OCI-LY3 (cell line): ENCODE measurements around the gene JARID2.

Experiments
- H2AFZ ChIP-seq: fragments of 200-600, 300-600 bp; shearing (Covaris generic); 2 replicates; pipeline ENCODE4 v1.6.0; 2014; ENCODE audit warnings: antibody characterized with exemption, low read depth, low read length
- H3K27ac ChIP-seq: fragments of 200-600, 300-600 bp; sonication (generic); 2 replicates; pipeline ENCODE4 v1.5.1; 2014; ENCODE audit warnings: mild to moderate bottlenecking, low read length, moderate library complexity, mixed read lengths
- H3K27me3 ChIP-seq: fragments of 200-600, 300-600 bp; sonication (generic); 2 replicates; pipeline ENCODE4 v1.6.1; 2014; ENCODE audit warnings: low read depth, low read length, mixed read lengths
- H3K36me3 ChIP-seq: fragments of 200-600, 300-600 bp; sonication (generic); replicated peaks from 2 replicates; pipeline ENCODE3; 2014; ENCODE audit warnings: low read depth, low read length, mixed read lengths
- H3K4me1 ChIP-seq: fragments of 300-600, 200-600 bp; sonication (generic); 2 replicates; pipeline ENCODE4 v1.6.1; 2014; ENCODE audit warnings: low read length, mixed read lengths
- H3K4me2 ChIP-seq: fragments of 200-600, 300-600 bp; sonication (generic); 2 replicates; pipeline ENCODE4 v1.6.1; 2014; ENCODE audit warnings: low read length, mixed read lengths
- H3K4me3 ChIP-seq: fragments of 300-600, 200-600 bp; sonication (generic); 2 replicates; pipeline ENCODE4 v1.5.1; 2014; ENCODE audit warnings: antibody characterized with exemption, mild to moderate bottlenecking, low read length, moderate library complexity
- H3K79me2 ChIP-seq: fragments of 300-600, 200-600 bp; shearing (Covaris generic); 2 replicates; pipeline ENCODE4 v1.6.1; 2014; ENCODE audit warnings: mild to moderate bottlenecking, low read length, mixed read lengths
- H3K9ac ChIP-seq: fragments of 300-600, 200-600 bp; shearing (Covaris generic); 2 replicates; pipeline ENCODE4 v1.6.0; 2014; ENCODE audit warnings: mild to moderate bottlenecking, low read length, moderate library complexity
- H3K9me3 ChIP-seq: fragments of 200-600, 300-600 bp; shearing (Covaris generic); 2 replicates; pipeline ENCODE4 v1.6.1; 2014; ENCODE audit warnings: low read length, mixed read lengths; ENCODE audit not compliant: insufficient read depth
- H4K20me1 ChIP-seq: fragments of 200-600, 300-600 bp; sonication (generic); 2 replicates; pipeline ENCODE4 v1.6.1; 2016; ENCODE audit warnings: low read length, mixed read lengths; ENCODE audit not compliant: insufficient read depth
- EZH2phosphoT487 ChIP-seq: fragments of 200-600 bp; shearing (Covaris generic); IDR thresholded peaks from 2 replicates; pipeline ENCODE4 v1.6.1; 2018; ENCODE audit warnings: antibody characterized with exemption, mixed run types, low read depth
- TF ChIP-seq, protein P1 (sequence below): fragments of 200-600, 300-600 bp; sonication (generic); IDR thresholded peaks from 2 replicates; pipeline ENCODE4 v1.5.1; 2014; ENCODE audit warnings: antibody characterized with exemption, low read length, low read depth

JARID2 gene

DNA sequence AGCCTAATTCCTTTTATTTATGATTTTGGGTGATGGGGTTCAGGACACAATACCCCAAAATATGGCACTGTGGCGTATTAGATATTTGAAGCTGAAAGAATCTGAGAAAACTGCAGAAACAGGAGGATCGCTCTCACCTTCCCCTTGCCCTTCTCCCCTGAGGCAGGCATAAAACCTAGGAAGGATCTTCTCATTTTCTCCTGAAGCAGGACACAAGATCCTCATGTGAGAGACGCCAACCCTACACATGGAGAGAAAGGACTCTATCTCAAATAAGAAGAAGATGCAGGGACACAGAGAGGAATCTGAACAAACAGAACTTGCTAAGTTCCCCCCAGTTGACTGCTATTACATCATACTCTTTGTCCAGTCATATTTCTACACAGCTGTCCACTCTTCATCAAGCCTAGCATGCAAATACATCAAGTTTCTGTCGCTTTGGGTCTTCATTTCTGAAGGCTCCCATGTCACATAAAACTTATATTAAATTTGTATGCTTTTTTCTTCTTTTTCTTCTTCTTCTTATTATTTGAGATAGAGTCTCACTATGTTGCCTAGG, 307.9 kb downstream of the JARID2 start:
- Histone ChIP-seq H3K9me3 (no peaks in the 10 kb centered on the region), H2AFZ (no peak overlapping the region), H3K27me3 (no peaks in the 10 kb centered on the region), H3K27ac (no peak overlapping the region), H3K4me3 (no peak overlapping the region), H3K79me2 (no peaks in the 10 kb centered on the region), H3K36me3 (no peaks in the 10 kb centered on the region), H4K20me1 (no peaks in the 10 kb centered on the region), H3K4me2 (no peak overlapping the region), H3K9ac (no peak overlapping the region), H3K4me1 (peaks cover 6% of the 10 kb centered on the region)
- TF ChIP-seq, protein P1, sequence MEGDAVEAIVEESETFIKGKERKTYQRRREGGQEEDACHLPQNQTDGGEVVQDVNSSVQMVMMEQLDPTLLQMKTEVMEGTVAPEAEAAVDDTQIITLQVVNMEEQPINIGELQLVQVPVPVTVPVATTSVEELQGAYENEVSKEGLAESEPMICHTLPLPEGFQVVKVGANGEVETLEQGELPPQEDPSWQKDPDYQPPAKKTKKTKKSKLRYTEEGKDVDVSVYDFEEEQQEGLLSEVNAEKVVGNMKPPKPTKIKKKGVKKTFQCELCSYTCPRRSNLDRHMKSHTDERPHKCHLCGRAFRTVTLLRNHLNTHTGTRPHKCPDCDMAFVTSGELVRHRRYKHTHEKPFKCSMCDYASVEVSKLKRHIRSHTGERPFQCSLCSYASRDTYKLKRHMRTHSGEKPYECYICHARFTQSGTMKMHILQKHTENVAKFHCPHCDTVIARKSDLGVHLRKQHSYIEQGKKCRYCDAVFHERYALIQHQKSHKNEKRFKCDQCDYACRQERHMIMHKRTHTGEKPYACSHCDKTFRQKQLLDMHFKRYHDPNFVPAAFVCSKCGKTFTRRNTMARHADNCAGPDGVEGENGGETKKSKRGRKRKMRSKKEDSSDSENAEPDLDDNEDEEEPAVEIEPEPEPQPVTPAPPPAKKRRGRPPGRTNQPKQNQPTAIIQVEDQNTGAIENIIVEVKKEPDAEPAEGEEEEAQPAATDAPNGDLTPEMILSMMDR, result no peak
- TF ChIP-seq EZH2phosphoT487, result no peak

DNA sequence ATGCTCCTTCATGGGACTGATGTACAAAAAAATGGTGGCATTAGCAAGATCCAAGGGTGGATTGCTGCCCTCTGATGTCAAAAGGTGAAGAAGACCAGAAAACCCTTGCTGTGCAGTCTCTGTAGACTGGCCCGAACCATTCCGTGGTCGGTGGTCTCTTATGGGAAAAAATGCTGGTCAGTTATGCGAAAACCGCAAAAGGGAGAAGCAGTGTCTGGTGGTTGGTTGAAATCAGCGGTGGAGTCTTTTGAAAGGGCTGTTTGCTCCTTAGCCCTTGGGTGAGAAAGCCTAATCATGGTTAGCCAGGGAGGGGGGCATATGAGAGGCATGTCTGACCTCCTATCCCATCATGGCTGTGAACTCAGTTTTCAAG, 308.8 kb downstream of the JARID2 start:
- H3K36me3 ChIP-seq, result no peaks in the 10 kb centered on the region
- H3K27me3 ChIP-seq, result no peaks in the 10 kb centered on the region
- no peaks in the 10 kb centered on the region for H3K79me2 ChIP-seq
- no peak for TF ChIP-seq EZH2phosphoT487
- TF ChIP-seq, protein P1, result no peak
- H3K9me3 ChIP-seq, result no peaks in the 10 kb centered on the region
- H3K4me1 ChIP-seq, result peaks cover 2% of the 10 kb centered on the region
- no peak overlapping the region for H3K9ac ChIP-seq
- no peak overlapping the region for H3K4me2 ChIP-seq
- H2AFZ ChIP-seq, result no peak overlapping the region
- no peaks in the 10 kb centered on the region for H4K20me1 ChIP-seq
- H3K4me3 ChIP-seq, result no peak overlapping the region
- H3K27ac ChIP-seq, result no peak overlapping the region

DNA sequence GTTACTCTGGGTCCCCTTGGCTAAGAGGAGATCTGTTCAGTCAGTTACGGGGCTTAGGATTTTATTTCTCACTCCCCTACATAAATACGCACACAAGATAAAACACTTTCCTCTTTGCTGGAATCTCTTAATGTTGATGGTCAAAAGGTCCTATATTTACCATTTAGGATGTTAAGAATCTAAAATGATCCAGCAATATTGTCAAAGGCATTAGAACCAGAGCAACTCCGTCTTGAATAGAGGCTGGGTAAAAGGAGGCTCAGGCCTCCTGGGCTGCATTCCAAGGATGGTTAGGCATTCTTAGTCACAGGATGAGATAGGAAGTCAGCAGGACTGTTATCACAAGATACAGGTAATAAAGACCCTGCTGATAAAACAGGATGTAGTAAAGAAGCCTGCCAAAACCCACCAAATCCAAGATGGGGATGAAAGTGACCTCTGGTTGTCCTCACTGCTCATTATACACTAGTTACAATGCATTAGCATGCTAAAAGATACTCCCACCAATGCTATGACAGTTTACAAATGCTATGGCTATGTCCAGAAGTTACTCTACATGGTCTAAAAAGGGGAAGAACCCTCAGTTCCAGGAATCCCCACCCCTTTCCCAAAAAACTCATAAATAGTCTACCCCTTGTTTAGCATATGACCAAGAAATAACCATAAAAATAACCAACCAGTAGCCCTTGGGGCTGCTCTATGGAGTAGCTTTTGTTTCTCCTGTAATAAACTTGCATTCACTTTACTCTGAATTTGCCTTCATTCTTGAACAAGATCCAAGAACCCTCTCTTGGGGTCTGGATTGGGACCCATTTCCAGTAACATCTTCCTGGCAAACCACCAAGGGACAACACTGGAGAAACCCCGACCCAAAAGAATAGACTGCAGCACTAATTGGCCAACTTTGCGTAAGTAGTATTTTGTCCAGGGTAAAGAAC, 309.5 kb downstream of the JARID2 start:
- no peak overlapping the region for H3K4me2 ChIP-seq
- H3K9me3 ChIP-seq, result no peaks in the 10 kb centered on the region
- no peaks in the 10 kb centered on the region for H3K4me1 ChIP-seq
- H3K36me3 ChIP-seq, result no peaks in the 10 kb centered on the region
- no peaks in the 10 kb centered on the region for H4K20me1 ChIP-seq
- no peaks in the 10 kb centered on the region for H3K79me2 ChIP-seq
- H3K9ac ChIP-seq, result no peak overlapping the region
- TF ChIP-seq, protein P1, result no peak
- no peak for TF ChIP-seq EZH2phosphoT487
- no peaks in the 10 kb centered on the region for H3K27me3 ChIP-seq
- no peak overlapping the region for H3K27ac ChIP-seq
- no peak overlapping the region for H3K4me3 ChIP-seq
- H2AFZ ChIP-seq, result no peak overlapping the region

DNA sequence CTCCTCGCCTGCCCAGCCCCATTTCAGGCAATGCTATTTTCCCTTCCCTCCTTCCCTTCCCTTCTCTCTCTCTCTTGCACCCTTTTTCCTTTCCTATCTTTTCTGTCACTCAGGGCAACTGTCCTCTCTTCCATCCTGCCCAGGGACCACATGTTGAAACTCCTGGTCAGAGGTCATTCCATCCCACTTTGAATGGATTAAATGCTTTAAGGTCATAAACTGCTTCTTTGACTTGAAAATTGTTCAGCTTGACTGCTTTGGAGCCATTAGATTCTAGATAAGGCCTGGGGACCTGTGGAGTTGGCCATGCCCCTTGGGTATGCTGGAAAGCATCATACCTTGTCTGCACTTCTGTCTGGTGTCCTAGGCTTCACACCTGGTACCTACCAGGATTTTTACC, 310.8 kb downstream of the JARID2 start:
- no peak for TF ChIP-seq EZH2phosphoT487
- TF ChIP-seq, protein P1, result no peak
- Histone ChIP-seq H3K4me1 (no peaks in the 10 kb centered on the region), H3K4me3 (no peak overlapping the region), H3K9me3 (no peaks in the 10 kb centered on the region), H3K9ac (no peak overlapping the region), H3K27ac (no peak overlapping the region), H3K4me2 (no peak overlapping the region), H3K79me2 (no peaks in the 10 kb centered on the region), H4K20me1 (no peaks in the 10 kb centered on the region), H3K27me3 (no peaks in the 10 kb centered on the region), H2AFZ (no peak overlapping the region), H3K36me3 (no peaks in the 10 kb centered on the region)
